GM18873 (cell line): ENCODE results near the gene WHRN.

Experiments
- ATAC-seq: cut with Tn5 transposase; IDR thresholded peaks from one replicate; pipeline ENCODE4 v1.9.1; 2021; ENCODE audit warnings: mild to moderate bottlenecking, moderate library complexity, moderate number of reproducible peaks; ENCODE audit not compliant: unreplicated experiment, low FRiP score

Gene WHRN

DNA sequence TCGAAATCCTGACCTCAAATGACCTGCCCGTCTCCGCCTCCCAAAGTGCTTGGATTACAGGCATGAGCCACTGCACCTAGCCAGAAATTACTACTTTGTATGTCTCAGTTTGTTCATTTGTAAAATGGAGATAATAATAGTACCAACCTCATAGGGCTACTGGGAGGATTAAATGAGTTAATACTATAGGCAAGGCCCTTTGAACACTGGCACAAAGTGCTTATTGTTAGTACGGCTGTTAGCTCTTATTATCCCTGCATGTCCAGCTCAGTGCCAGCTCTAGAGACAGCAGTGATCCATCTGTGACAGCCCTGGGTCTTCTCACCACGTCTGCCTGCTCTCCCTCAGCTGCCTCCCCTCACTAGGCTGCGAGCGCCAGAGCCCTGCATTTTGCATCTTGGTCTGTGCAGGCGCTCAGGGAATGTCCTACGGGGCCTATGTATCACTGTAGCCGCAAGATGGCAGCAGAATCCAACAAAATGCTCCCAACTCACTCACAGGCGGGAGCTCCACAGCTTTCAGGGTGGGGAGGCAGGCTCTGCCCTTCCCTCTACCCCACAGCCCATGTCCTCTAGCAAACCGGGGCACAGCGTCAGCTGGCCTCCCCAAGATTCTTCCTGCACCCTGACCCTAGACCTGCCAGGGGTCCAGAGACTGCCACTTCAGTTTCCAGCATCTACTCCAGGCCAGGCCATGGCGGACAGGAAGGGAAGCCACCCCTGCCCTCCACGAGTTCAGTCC lies 99.8 kb downstream of the WHRN start:
- ATAC-seq, result no peak

DNA sequence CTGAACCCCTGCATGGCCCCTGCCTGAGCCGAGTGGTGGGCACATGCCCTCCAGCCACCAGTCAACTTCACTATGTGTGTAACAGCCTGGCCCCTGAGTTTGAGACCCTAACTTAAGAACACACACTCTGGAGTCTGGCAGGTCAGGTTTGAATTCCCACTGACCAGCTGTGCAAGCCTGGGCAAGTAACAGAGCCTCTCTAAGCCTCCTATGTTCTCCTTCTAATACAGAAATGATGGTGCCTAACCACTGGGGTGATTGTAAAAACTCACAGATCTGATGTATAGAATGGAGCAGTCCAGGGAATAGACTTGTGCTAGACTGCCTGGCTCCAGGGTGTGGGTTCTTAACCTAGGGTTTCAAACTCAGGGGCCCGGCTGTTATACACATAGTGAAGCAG lies 100.7 kb downstream of the WHRN start:
- ATAC-seq, result no peak

DNA sequence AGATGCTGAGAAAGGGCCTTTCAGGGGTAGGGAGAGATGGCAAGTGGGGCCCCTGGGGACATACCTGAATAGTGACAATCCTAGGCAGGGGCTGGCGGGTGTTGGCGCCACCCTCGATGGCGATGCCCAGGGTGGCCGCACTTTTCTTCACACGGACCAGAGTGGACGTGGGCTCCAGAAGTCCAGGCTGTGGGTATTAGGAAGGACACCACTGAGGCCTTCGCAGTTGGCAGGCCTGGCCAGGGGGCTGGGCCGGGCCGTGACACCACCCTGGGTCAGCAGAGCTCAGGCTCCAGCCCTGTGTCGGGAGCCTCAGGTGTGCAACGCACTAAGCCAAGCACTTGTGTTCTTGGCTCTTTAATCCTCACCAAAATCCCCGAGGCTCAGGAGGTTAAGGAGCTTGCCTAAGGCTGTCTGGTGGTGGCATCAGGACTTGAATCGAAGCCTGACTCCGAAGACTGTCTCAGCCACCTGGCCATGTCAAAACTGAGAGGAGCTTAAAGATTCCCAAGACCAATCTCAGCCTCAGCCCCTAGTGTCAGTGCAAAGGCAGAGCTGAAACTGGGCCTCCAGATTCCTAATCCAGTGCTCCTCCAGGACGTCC lies 102.0 kb downstream of the WHRN start:
- no peak for ATAC-seq

DNA sequence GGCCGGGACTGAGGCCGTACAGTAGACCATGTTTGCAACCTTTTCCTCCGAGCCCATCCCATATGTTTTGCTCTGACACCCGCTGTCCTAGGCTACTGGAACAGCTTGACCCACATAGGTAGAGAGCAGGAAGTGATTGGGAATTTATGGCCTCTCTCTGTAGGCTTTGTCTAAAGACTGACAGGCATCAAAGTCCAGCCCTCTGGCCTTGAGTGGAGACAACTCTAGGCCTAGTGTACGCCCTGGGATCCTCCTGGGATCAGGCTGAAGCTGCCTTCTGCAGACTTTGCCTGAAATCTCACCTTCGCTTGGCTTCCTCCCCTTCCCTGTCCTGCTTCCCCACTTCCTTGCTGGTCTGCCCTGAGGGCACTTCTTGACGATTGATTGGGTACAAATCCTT lies 103.9 kb downstream of the WHRN start:
- no peak for ATAC-seq

DNA sequence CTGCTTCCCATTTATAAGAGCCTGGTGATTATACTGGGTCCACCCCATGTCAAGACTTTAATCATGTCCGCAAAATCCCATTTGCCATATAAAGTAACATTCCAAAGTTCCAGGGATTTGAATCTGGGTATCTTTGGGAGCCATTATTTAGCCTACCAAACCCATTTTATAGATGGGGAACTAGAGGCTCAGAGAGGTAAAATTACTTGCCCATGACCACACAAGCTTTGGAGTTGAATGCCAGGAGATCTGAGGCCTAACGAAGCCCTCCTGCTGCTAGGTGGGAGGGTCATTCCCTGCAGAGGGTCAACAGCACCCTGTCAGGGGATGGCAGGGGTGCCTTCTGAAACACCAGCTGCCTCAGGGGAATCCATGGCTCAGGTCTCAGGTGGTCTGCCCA lies 104.5 kb downstream of the WHRN start:
- ATAC-seq, result no peak

DNA sequence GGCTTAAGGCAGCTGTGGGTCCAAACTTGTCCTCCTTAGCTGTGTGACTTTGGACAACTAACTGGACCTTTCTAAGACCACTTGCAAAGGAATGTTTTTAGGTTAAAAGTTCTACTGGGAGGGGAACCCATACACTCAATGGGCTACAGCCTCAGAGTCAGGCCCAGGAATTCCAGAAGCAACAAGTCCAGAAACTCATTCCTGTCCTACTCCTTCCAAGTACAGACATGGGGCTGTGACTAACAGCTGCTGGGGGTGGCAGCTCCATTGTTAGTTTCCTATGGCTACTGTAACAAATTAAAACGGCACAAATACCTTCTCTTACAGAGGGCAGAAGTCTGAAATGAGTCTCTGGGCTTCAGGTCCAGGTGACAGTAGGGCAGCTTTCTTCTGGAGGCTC lies 105.1 kb downstream of the WHRN start:
- ATAC-seq, result no peak

DNA sequence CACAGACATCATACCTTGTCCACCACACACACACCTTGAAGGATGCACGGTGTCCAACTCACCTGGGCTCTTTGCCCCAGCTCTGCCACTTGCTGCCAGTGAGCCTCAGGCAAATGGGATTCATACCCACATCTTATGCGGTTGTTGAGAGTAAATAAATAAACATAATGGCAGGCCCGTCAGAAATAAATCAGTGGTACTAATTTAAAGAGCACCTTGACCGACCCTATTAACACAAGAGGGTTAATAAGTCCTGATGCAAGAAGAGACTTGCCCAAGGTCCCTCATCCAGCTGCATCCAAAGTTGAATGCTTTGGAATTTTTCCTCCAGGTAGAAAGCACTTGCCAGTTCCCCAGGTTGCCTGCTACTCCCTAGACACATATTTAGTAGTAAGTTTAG lies 105.9 kb downstream of the WHRN start:
- ATAC-seq, result no peak

DNA sequence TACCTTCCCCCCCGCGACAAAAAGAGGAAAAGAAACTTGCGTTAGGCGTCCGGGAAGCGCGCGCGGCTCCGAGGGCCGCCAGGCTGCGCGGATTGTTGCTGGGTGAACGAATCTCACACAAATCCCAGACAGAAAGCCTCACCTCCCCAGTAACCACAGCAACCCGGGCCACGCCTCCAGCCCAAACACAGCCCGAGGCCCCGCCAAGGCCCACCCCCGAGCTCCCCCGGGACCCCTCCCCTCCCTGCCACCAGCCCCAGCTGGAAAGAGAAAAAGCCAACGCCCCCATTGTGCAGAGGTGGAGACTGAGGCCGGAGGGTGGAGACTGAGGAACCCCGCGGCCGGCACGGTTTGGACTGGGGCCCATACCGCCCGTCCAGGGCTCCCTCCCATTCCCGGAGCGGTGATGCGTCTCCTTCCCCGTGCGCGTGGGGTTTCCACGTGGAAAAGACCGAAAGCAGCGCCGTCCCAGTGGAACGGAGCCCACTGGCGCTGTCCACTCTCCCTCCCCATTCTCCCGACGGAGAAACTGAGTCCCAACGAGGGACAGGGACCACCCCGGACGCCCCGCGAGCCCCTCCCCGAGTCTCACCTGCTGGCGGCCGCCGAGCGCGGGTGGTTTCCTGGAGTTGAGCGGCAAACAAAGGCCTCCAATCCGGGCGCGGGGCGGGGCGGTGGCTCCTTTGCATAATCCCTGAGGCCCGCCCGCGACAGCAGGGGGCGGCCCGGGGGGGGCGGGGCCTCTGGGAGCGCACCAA lies 107.2 kb downstream of the WHRN start:
- peak; percentile 76 for ATAC-seq

DNA sequence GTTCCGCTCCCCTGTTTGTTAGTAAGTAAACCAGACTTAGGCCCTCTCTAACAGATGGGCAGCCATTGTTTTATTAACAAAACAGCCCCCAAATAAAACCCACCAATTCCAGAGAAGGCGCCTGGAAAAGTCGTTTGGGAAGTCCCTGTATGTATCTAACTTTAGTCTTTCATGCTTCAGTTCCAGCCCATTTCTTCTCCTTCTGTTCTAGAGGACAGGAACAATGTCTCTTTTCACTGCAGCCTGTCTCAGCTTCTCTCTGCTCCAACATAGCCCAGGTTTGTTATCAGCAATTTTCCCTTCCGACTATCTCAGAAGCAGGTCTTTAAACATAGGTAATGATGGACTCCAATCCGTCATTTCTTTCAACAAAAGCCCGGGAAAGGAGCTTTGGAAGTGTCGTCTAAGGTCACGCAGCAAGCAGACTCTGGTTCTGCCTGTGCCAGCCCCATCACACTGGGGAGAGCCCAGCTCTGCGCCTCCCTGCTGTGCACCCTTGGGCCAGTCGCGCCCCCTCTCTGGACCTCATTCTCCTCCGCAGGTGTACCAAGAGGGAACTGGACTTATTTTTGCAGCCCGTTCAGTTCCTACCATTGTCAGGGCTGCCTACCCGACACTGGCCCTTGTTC lies 107.9 kb downstream of the WHRN start:
- no peak for ATAC-seq

DNA sequence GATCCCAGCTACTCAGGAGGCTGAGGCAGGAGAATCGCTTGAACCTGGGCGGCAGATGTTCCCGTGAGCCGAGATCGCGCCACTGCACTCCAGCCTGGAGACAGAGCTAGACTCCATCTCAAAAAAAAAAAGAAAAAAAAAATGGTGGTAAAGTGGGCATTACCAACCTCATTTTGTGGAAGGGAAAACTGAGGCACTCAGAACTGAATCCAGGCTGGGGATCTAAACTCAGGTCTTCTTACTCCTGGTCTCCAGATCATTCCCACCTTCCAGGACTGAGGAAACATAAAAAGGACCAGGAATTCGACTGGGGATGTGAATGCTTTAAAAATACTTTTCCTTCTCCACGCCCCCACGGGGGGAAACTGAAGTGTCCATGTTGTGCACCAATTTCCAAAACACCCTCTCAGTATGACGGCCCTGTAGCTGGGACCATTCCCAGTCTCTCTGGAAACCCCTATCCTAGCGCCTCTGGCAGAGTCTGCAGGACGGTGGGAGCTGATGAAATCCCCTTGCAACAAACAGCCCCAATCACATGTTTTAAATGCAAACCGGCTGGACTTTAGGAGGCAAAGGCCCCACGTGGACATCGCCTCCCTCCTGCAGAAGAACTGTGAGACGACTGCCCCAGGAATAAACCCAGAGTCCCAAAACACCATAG lies 108.6 kb downstream of the WHRN start:
- no peak for ATAC-seq

DNA sequence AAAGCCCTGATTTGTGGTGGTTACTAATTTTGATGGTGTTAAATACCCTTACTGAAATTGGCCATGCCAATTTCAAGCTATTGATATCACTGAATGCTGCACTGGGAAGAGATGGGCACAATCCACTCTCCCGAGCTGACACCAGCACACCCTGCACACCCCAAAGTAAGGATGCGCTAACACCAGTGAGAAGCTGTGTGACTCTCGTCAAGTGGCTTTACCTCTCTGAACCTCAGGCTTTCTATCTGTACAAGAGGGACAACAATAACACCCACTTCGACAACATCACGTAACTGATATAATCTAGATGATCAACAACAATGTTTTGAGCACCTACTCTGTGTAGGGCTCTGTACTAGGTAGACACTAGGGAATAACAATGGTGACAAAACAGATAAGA lies 109.5 kb downstream of the WHRN start:
- no peak for ATAC-seq

DNA sequence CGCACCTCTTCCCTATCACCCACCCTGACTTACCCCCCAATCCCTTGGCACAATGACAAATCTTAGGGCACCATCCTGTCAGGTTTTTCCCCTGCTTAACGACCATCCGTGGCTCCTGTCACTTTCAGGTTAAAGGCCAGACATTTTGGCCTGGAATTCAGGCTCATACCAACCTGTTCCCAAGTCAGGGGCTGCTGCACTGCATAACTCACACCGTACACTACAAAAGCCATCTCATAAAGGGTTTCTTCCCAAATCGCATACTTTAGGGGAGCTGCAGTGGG lies 110.0 kb downstream of the WHRN start:
- ATAC-seq, result no peak

DNA sequence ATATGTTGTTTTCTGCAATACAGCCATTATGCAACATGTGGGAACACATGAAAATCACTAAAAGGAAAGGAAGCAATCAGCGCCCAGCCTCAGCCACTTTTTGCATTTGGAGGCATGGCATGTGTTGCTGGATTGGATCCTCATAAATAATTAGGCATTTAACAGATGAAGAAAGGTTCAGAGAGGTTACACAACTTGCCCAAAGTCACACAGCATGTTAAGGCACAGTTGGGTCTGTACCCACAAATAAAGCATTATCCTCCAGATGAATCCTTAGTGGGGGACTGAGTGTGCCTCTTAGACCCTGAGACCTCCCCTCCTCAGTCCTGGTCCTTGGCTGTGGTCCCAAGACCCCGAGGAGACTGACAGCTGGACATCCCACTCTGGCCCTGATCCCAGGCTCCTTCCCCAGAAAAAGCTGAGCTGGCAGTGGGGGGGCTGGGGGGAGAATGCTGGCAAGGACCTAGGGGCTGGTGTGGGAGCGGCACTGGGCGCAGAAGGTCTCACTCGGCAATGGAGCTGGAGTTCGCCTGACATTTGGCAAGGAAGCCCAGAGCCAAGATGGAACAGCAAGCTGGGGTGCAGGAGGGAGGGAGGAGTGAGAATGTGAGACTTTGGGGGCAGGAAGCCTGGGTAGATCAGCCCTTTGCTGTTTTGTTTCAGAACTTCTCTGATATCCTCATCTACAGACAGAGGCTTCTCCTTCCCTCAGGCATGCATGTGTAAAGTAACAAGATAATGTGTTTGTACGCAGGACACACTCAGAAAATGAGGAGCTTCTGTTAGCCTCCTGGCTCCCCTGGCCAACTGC lies 110.5 kb downstream of the WHRN start:
- no peak for ATAC-seq

DNA sequence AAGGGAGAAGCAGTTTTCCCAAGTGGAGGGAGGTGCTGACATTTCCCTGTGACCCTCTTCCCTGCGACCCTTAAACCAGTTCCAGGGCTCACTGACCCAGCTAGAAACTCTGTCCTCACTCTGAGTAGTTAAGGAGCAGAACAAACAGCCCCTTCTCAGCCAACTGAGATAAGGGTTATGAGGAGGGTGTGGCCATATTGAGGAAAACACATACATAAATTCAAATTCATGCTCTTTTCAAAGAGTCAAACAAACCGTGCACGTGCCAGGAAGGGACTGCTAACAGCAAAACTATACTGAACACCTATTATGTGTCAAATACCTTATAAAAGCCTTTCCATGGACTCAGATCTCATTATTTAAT lies 112.5 kb downstream of the WHRN start:
- no peak for ATAC-seq

DNA sequence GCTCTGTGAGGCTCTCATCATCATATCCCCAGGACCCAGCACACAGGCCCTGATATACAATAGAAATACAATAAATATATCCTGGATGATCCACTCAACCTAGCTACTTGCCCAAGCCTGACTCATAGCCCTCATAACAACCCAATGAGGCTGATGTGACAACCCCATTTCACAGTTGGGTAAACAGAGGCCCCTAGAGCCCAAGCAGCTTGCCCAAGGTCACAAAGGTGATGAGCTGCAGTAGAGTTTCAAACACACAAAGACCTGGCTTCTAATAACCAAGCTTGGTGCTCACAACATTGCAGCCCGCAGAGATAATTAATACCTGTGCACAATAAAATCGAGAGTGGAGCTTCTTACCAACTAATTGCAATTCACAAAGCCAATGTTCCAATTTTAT lies 114.3 kb downstream of the WHRN start:
- no peak for ATAC-seq

DNA sequence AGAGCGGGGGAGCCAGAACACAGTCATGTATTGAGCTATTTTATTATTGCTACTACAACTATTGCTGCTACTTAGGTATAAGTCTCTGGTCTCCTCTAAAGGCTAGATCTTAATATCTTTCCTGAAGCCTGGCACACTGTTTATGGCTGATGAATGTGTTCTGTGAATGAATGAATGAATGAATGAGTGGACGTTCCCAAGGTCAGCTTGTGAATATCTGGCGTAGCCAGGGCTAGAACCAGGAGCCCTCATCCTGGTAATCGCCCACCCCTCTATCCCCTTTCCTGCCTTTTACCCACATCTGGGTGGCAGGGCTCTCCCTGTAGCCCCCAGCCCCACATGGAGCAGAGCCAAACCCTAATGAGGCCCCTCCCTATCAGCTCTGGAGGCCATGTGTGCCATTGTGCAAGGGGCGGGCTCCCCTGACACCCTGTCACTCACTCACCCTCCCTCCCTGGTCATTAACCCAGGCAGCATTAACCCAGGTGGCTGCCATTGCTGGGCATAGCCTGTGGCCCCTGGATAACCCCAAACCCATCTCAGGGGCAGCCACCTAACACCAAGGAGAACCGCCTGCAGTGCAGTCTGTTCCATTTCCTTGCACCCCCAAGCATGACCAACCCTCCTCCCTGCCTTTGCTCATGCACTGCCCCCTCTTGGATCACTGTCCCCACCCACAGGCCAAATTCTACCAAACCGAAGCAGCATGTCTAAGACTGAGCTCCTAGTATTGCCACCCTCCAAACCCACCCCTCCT lies 115.5 kb downstream of the WHRN start:
- ATAC-seq, result no peak

DNA sequence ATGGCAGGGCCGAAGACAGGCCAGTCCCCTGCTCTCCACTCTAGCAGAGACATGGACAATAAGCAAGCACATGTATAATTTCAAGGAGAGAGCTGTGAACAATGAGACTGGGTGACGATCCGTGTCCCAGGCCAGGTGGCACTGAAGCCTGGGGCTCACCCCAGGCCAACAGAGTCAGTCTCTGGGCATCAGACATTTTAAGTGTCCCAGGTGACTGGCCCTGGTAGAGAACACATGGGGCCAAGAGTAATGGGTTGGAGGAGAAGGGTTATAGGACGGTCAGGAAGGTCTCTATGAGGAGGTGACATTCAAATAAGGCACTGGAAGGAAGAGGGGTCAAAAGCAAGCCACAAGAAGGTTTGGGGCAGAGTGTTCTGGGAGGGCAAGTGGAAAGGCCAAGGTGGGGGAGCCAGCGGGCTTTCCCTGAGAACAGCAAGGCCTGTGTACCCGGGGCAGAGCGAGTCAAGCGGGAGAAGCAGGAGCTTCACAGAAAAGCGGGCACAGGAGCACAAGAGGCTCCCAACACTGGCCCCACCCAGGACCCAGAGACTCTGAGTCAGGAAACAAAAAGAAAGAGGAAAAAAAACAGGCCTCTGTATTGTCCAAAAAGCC lies 116.4 kb downstream of the WHRN start:
- no peak for ATAC-seq

DNA sequence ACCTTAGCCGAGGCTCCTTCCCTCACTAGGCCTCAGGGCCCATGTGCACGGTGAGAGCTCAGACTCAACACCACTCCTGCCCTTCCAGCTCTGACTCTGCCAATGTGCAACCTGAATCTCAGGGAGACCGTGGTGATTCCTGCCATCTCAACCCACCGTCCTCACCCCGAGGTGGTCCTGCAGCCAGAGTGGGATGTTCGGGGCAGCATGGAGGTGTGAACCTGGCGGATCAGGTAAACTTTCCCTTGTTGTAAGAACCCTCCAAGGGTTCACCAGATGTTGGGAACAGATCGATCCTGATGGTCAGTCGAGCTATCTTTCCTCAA lies 117.0 kb downstream of the WHRN start:
- ATAC-seq, result no peak

DNA sequence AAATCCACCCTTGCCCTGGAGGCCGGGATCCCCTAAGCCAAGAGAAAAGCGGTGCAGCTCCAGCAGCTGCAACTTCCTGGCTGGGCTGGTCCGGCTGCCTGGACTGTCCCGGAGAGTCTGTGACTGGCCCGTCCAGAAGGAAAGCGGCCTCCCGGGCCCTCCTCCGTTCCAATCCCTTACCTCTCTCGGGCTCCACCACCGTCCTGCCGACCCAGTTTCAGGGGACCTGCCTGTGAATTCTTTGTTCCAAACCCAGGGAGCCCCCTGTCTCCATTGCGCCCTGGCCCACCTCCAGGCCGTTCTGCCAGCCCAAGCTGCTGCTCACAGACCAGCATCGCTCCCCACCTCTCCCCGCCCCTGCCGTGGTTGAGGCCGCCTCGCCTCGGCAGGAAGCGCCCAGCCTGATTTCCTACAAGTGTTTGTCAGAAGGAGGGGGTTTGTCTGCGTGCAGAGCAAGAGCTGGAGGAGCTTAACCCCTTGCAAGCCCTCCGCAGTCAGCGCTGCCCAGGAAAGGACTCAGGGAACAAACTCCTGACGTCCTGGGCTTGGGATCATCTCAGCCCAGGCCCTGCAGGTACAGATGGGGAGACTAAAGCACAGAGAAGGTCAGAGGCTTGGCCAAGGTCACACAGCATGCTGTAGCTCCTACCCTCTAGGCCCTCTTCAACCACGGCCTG lies 117.5 kb downstream of the WHRN start, which contains the start of gene AKNA:
AKNA (minus strand) TSS at position 303 of the 677 bp plus-strand sequence. CDS start 6,649 bp downstream, outside the sequence.
- ATAC-seq, result no peak
